Measurements from ENCODE around the gene IBSP. TPM values are rescaled to one million over a fixed set of nuclear protein-coding genes. Genes with fewer than 3 reads are reported as not detected.
A peak's percentile ranks its signal among the peaks of the same experiment; 100 is the strongest.

Gene IBSP
- total and polyA plus RNA-seq, 8 donors = 0.37 TPM; not detected in 7

GRCh38 chr4:87851953-87852352, 52.6 kb downstream of the IBSP start:
- Histone ChIP-seq H3K9me3 (no peaks in the 10 kb centered on the region), H3K36me3 (no peaks in the 10 kb centered on the region), H3K4me3 (no peak overlapping the region), H3K27me3 (no peaks in the 10 kb centered on the region), H3K27ac (peak overlapping the region in 1 of 4 donors; percentile 31), H3K4me1 (peaks cover 0 to 18% (median 0%) of the 10 kb centered on the region in 3 donors)
- TF ChIP-seq CTCF (IDR thresholded peaks at IDR 0.05) = no peak
- no peak for DNase-seq
- intact Hi-C loops (cut with DNase I) = loop anchor here in 2 of 3 donors (5.0 to 10.0 kb wide), 2 partner anchors 135 to 363 kb away; no protein-coding TSS in a partner anchor
- WGBS, 2 donors = 67 to 76% methylated on average over 4 of the region's 4 CpGs
- no peak for ATAC-seq
- FAIRE-seq = no peak

GRCh38 chr4:87853108-87853507, 53.8 kb downstream of the IBSP start:
- DNase-seq = no peak
- H3K9me3 ChIP-seq = no peaks in the 10 kb centered on the region
- intact Hi-C loops (cut with DNase I) = loop anchor here in 2 of 3 donors (5.0 to 10.0 kb wide), 2 partner anchors 134 to 362 kb away; no protein-coding TSS in a partner anchor
- peak overlapping the region in 1 of 4 donors; percentile 39 for H3K27ac ChIP-seq
- peak in 3 of 4 donors; percentile 24 to 30 (median 25) for TF ChIP-seq CTCF (IDR thresholded peaks at IDR 0.05)
- no peak overlapping the region for H3K4me3 ChIP-seq
- H3K4me1 ChIP-seq = peaks cover 0 to 18% (median 0%) of the 10 kb centered on the region in 3 donors
- peak; percentile 79 for FAIRE-seq
- 0% methylated on average over 3 of the region's 3 CpGs for WGBS, 2 donors
- no peaks in the 10 kb centered on the region for H3K27me3 ChIP-seq
- no peaks in the 10 kb centered on the region for H3K36me3 ChIP-seq
- peak in 3 of 4 donors; percentile 53 to 68 (median 65) for ATAC-seq

- DNase-seq = no peak
- Histone ChIP-seq H3K4me3 (no peak overlapping the region), H3K4me1 (peaks cover 0 to 10% (median 0%) of the 10 kb centered on the region in 3 donors), H3K36me3 (no peaks in the 10 kb centered on the region), H3K27ac (peak overlapping the region in 1 of 4 donors; percentile 39), H3K27me3 (no peaks in the 10 kb centered on the region), H3K9me3 (no peaks in the 10 kb centered on the region)
- no peak for ATAC-seq
- TF ChIP-seq CTCF (IDR thresholded peaks at IDR 0.05) = no peak
- no peak for FAIRE-seq
- intact Hi-C loops (cut with DNase I) = loop anchor here in 2 of 3 donors (5.0 to 10.0 kb wide), 2 partner anchors 133 to 361 kb away; no protein-coding TSS in a partner anchor
Observed at GRCh38 chr4:87853891-87854290, 54.5 kb downstream of the IBSP start.

- FAIRE-seq (no peak), ATAC-seq (no peak), DNase-seq (no peak)
- no peaks in the 10 kb centered on the region for H3K9me3 ChIP-seq
- peak overlapping the region in 2 of 4 donors; percentile 17 to 44 for H3K27ac ChIP-seq
- H3K27me3 ChIP-seq = no peaks in the 10 kb centered on the region
- WGBS, 2 donors = 64 to 76% methylated on average over 8 of the region's 8 CpGs
- peaks cover 0 to 9% (median 0%) of the 10 kb centered on the region in 3 donors for H3K4me1 ChIP-seq
- H3K36me3 ChIP-seq = no peaks in the 10 kb centered on the region
- intact Hi-C loops (cut with DNase I) = loop anchor here in 2 of 3 donors (5.0 to 10.0 kb wide), 2 partner anchors 117 to 359 kb away; no protein-coding TSS in a partner anchor
- no peak overlapping the region for H3K4me3 ChIP-seq
- no peak for TF ChIP-seq CTCF (IDR thresholded peaks at IDR 0.05)
Observed at GRCh38 chr4:87855559-87855958, 56.2 kb downstream of the IBSP start.

GRCh38 chr4:87856816-87857215, 57.5 kb downstream of the IBSP start:
- intact Hi-C loops (cut with DNase I) = loop anchor here in 2 of 3 donors (5.0 to 10.0 kb wide), 2 partner anchors 115 to 358 kb away; no protein-coding TSS in a partner anchor
- ATAC-seq (peak in 1 of 4 donors; percentile 45), FAIRE-seq (no peak)

More at GRCh38 chr4:87856816-87857215, 57.5 kb downstream of the IBSP start:
- 21 to 25% methylated on average over 1 of the region's 1 CpG for WGBS, 2 donors
- no peak for TF ChIP-seq CTCF (IDR thresholded peaks at IDR 0.05)
- Histone ChIP-seq H3K4me1 (peaks cover 0 to 9% (median 0%) of the 10 kb centered on the region in 3 donors), H3K4me3 (no peak overlapping the region), H3K36me3 (no peaks in the 10 kb centered on the region), H3K27ac (peak overlapping the region in 1 of 4 donors; percentile 44), H3K27me3 (no peaks in the 10 kb centered on the region), H3K9me3 (no peaks in the 10 kb centered on the region)
- DNase-seq = no peak

Data from pancreas (tissue), 10 donors.